NK-92 treated with Interleukin-12 subunit alpha and Interleukin-12 subunit beta, amount 100 ng/mL, for 24 hours (cell line): ENCODE data around the gene REXO2.
A peak's percentile ranks its signal among the peaks of the same experiment; 100 is the strongest.

ENCODE experiments used
- DNase-seq: peaks from one replicate; lab custom pipeline; 2025; lab: John Stamatoyannopoulos, UW

Gene REXO2

GRCh38 chr11:114439229-114440120 is at the start of gene REXO2:
TSS of gene REXO2 (plus strand) at chr11:114439467. CDS start at chr11:114439529, 62 bp downstream.
- DNase-seq, result peak; percentile 94

- no peak for DNase-seq
These were observed 46.3 kb upstream of the REXO2 start for GRCh38 chr11:114392735-114393667.

- DNase-seq, result no peak
These were observed 43.5 kb upstream of the REXO2 start for GRCh38 chr11:114395736-114396135.

- no peak for DNase-seq
These were observed 42.4 kb upstream of the REXO2 start for GRCh38 chr11:114396916-114397315.

- no peak for DNase-seq
These were observed 41.8 kb upstream of the REXO2 start for GRCh38 chr11:114397349-114397982.

GRCh38 chr11:114398303-114398920 is 40.9 kb upstream of the REXO2 start:
- no peak for DNase-seq

- DNase-seq, result no peak
These were observed 39.6 kb upstream of the REXO2 start for GRCh38 chr11:114399490-114400215.

- peak; percentile 98 for DNase-seq
These were observed 38.9 kb upstream of the REXO2 start, which contains the start of the genes C11orf71 and RBM7 for GRCh38 chr11:114400216-114400914. TSS of gene C11orf71 (minus strand) at chr11:114400511. CDS start at chr11:114400331, 180 bp downstream. TSS of gene RBM7 (plus strand) at chr11:114400666. CDS start at chr11:114400672, 6 bp downstream.

- DNase-seq, result no peak
These were observed 38.4 kb upstream of the REXO2 start for GRCh38 chr11:114400915-114401223.

- no peak for DNase-seq
These were observed 38.0 kb upstream of the REXO2 start for GRCh38 chr11:114401311-114401710.

GRCh38 chr11:114412946-114413345 is 26.3 kb upstream of the REXO2 start:
- no peak for DNase-seq

- no peak for DNase-seq
These were observed 25.3 kb upstream of the REXO2 start for GRCh38 chr11:114413958-114414357.

- no peak for DNase-seq
These were observed 22.8 kb upstream of the REXO2 start for GRCh38 chr11:114416441-114416961.

GRCh38 chr11:114426280-114426679 is 13.0 kb upstream of the REXO2 start:
- no peak for DNase-seq

GRCh38 chr11:114430290-114430689 is 9.0 kb upstream of the REXO2 start:
- DNase-seq, result no peak

GRCh38 chr11:114432893-114433292 is 6.4 kb upstream of the REXO2 start:
- DNase-seq, result no peak

GRCh38 chr11:114433376-114433775 is 5.9 kb upstream of the REXO2 start:
- no peak for DNase-seq

- DNase-seq, result no peak
These were observed 964 bp upstream of the REXO2 start for GRCh38 chr11:114438303-114438702.

GRCh38 chr11:114440121-114440860 is 1.0 kb downstream of the REXO2 start:
- no peak for DNase-seq
